GM21737 (cell line): Measurements from ENCODE around the gene GABRB2.

Source experiments
- ATAC-seq: cut with Tn5 transposase; IDR thresholded peaks from one replicate; pipeline ENCODE4 v1.9.1; 2021; ENCODE audit warnings: mild to moderate bottlenecking, moderate library complexity; ENCODE audit not compliant: unreplicated experiment

The GABRB2 gene

DNA sequence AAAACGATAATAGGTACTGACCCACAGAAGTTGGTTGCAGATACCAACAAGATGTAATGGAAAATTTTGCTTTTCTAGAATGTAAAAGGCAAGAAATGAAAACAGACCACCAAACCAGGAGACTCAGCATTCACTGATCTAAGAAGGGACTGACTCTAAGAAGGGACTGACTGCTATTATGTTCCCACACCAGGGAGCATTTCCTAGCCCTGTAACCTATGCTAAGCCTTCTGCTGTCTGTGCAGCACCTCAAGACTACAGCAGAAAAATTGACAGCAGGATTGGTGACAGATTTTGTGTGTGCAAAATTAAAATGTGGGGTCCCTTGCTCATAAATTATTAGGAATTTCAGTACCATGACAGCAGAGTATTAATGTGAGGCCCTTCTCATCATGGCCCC lies 154.8 kb downstream of the GABRB2 start:
- no peak for ATAC-seq

DNA sequence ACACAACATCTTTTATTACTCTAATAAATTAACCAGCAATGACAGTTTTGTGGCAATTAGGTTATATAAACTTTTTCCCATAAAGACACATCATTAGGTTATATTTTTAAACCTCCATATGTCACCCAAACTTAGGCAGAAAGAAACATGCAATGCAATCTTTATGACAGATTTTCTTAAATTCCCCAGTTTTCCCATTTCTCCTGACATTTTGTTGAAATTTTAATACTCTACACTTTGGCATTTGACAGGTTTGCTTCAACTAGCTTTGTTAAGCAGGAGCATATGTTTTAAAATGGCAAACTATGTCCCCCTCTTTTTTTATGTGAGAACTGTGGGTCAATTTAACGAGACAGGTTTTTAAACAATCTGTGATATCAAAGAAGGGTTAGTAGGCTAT lies 155.5 kb downstream of the GABRB2 start:
- no peak for ATAC-seq

DNA sequence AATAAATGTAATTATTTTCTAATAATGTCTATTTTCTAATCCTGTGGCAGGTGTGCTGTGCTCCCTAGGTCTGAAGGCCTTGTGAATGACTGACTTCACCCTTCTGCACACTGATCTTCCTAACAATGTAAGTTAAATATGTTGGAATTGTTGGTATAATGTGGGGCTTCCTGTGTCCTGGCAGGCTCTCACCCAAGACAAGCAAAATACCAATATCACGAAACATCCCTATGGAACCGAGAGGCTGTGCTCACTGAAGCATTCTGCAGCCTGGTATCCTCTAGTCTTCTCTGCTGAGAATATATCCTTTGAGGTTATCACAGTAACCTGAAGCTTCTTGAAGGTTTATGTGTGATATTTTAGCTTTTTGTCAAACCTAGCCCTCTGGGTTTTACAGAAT lies 159.4 kb downstream of the GABRB2 start:
- no peak for ATAC-seq

DNA sequence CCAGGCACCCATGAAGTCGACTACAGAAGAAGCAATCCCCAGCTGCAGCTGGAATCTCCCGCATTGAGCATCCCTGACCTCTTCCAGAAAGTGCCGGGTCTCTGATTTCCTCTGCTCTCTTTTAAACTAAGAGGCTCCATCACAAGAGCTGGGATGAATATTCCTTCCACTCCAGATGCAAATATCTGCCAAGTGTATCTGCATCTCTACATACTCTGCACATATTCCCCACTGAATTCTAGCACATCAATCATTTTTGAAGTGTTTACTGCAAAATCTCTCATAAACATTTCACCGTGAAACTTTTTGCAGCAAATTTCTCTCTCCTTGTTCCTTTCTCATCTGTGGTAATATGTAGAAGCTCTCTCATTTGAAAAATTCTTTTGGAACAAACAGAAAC lies 161.5 kb downstream of the GABRB2 start:
- ATAC-seq: no peak

DNA sequence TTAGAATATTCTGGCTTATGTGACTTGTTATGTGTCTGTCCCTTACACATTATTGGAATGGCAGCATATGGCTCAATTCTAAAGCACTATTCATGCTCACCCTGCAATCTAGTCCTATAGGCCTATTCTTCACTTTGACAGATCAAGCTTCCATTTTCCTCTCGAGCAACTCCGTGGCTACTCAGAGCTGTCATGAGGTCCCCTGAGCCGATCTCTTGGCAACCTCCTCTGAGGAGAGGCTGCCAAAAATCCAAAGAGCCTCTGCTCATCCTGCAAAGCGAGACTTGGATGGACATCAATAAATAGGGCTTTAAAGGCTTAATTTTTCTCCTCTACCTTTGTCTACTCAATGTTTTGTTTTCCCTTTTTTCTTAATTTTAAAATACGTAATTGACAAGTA lies 163.8 kb downstream of the GABRB2 start:
- no peak for ATAC-seq

DNA sequence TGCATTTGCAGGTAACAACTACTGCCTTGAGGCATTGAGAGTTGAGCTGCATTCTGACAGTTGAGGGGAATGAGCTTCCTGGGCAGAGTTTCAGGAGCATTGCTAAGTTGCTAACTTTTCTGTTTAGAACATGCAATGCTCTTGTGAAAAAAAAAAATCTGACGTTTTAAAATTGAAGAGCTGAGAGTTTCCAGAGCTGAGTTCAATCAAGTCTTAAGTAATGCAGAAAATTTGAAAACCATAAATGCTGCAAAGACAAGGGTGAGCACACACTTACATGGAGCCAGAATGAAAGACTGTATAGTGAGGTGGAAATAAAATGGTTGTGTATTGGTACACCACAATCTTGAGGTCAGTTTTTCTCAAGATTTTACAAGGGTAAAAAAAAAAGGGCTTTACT lies 166.0 kb downstream of the GABRB2 start:
- ATAC-seq: no peak

DNA sequence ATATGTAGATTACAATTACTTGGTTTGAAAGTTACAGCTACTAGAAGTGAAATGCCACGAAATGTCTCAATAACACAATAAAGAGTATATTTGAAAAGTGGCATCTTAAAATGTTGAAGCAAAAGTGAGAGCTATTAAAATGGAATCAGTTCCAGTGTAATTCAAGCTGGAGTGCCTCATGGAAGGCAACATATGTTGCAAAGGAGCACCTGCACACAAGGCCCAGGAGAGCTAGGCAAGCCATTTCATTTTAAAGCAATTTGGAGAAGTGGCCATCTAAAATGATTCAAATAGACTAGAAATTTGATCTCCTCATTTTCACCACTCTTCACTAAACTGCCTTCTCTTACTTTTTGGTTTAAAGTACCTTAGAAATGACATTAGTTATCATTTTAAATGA lies 167.8 kb downstream of the GABRB2 start:
- no peak for ATAC-seq

DNA sequence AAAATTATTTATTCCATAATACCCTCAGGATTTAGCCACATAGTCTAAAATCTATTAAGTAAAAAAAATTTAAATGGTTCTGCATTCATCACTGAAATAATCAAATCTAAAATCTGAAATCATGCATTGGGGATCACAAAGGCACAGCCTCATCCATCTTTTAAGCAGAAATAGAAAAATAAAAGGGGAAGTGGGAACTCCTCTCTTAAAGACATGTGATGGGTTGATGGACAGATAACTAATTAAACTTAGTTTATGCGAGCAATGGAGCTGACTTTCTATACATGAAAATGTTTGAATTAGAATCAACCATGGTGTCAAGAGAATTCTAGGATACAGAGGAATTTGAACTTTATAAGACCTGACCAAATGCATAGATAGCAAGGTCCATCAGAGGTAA lies 170.5 kb downstream of the GABRB2 start:
- ATAC-seq: no peak

DNA sequence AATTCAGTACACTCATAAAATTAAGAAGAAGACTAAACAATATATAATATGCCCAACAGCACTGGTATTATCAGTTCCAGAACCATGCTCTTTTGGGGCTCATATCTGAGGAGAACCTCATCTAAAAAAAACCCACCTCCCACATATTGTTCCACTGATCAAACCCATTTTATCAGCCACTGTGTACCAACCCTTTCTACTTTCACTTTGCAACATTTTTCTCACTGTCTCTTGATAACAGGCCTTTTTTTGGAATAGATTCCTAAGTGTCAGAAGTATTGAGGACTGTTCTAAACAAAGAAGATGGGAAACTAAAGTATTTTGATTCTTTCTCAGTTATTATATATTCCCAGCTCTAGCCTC lies 173.2 kb downstream of the GABRB2 start:
- no peak for ATAC-seq

DNA sequence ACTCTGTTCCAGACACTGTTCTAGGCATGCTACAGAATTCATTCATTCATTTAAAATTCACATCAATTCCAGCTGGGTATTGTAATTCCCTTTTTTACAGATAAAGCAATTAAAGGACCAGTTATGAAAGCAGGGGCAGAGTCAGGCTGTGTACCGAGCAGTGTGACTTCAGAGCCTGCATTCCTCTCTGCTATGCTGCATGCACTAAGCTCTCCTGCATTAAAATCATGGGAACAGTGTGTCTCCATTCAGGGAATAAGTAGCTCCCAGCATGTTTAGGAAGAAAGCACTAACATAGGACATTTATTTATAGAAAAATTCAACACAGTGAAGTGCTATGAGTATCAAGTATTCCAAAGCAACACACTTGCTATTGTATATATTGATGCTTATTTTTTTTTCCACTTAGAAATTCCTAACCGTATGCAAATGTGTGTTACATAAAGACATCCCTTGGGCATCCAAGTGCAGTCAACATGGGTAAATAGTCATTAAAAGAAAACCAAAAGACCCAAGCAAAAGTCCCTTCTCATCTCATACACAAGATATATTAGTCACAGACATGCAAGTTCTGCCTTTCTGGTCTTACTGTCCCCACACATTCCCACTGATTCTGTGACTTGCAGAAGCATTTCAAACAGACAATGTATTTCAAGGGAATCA lies 173.7 kb downstream of the GABRB2 start:
- no peak for ATAC-seq

DNA sequence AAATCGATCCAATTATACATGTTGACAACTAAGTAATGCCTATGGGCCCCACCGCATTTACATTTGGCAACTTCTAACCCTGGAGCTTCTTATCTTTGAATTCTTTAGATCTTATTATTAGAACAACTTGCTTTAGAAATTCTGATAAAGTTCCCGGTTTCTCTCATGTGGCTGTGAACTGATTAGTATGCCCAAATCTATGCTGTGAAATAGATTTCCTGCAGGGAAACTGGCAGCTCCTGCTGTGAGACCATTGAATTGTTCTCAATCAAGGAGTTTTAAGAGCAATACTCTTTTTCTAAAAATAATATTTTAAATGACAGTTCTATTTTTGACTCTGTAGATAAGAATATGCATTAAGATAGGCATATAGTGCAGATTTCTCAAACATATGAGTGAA lies 177.5 kb downstream of the GABRB2 start:
- no peak for ATAC-seq

DNA sequence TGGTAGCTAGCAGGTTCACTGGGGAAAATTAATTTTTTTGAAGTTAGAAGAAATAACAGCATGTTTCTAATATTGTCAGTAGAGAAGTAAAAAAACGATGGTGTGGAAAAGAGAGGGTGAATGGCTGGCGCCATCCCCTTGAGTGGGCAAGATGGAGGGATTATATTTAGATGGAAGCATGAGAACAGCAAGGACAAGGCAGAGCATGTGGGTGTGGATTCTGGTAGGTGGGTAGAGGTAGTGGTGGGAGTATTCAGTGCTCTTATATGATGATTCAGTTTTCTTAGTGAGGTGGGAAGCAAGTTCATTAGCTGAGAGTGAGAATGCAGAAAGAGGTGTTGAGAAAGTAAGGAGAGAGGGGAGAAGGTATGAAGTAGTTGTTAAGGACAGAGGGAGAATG lies 188.1 kb downstream of the GABRB2 start:
- ATAC-seq: no peak

DNA sequence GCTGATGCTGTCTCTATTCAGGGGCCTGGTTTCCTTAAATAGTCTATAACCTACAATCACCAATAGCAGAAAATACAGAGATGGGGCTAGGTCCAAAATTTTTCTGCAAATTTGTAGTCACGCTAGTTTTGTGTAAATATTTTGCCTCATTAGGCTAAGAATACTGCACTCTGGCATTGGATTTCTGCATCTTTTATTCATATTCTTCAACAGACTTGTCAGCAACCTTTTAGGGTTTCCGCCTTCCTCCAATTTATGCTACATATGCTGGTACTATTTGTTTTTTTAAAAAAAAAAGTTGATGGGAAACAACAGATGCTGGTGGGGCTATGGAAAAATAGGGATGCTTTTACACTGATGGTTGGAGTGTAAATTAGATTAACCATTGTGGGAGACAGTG lies 202.3 kb downstream of the GABRB2 start:
- no peak for ATAC-seq

DNA sequence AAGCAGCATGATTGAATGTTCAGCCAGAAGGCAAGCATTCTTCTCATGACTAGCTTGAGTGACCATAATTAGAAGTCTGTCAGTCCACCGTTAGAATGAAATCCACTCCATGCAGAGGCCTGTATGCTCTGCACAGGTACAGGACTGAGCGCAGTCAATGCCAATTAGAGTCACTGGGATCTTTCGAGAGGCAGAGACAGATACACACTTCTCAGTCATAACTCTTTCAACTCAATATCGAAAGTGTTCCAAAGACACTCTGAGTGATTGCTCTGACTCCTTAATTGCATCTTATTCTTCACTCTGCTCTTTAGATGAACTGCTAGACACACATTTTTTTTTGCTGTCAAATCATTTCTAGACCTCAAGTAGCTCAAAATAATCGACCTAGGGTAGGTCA lies 203.6 kb downstream of the GABRB2 start:
- ATAC-seq: no peak

DNA sequence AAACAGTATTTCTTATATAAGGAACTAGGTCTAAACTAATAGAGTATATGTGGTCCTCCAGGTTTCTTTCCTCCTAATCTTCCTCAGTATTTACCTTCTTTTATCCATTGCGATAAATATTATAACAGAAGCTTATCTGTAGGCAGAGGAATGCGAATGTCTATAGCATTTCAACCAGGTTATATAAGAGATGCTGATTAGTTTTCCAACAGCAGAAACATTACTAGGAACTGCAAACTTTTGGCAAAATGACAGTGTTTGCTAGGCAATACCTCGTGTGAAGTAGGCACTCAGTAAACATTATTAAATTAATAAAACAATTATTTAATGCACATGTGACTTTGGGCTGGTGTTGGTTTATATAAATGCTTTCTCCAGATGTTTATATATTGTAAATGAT lies 206.5 kb downstream of the GABRB2 start:
- ATAC-seq: no peak

DNA sequence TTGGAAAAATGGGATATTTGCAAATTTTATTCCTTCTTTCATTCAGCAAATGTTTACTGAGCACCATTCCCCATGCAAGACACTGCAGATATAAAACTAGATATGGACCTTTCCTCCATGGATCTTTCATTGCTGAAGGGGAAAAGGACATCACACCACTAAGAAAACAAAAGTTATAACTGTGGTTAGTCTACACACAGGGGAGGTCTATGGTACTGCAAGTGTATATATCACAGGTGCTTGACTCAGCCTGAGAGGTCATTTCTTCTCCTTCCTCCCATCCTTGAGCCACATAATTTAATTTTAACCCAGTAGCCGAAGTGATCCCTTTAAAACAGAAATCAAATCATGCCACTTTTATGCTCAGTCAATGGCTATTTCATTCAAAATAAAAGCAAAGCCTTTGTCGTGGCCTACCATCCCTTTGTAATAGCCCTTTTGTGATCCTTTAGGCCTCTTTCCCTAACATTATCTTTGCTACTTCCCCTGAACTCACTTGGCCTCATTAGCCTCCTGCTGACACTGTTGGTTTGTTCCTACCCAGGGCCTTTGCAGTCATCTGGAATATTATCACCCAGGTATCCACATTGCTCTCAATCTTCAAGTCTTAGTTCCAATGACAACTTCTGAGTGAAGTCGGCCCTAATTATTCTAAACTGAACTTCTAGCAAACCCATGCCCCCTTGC lies 213.2 kb downstream of the GABRB2 start:
- no peak for ATAC-seq

DNA sequence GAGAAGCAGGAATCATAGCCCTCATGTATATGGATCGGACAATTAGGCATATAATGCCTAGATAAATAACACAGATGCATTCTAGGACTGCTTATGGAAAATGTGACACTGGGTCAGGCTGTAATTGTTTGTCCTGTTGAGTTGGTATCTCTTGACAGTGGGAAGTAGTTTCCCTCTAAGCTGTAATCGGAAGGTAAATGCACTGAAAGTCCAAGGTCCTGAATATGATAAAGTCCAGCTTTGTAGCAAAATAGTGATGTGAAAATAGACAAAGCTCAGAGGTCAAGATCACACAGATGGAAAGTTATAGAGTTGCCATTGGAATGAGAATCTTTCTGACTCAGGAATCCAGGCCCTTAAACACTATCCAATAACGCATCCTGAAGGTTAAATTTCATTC lies 214.2 kb downstream of the GABRB2 start:
- no peak for ATAC-seq

DNA sequence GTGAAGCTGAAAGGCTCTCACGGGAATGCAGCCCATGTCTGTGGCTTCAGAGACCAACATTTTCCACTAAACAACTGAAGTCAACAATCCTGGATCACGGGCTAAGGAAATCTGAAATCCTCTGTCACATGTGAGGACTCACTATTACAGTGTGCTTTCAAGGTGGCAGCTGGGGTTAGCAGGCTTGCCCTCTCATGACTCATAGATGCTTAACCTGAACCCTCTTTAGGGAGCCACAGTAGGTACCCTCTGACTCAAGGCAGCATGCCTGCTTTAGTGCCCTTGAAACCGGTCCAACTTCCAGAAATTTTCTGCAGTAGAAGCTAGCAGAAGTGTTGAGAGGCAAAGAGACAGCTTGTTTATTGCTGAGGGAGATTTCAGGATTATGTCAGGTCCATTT lies 232.5 kb downstream of the GABRB2 start:
- ATAC-seq: no peak

DNA sequence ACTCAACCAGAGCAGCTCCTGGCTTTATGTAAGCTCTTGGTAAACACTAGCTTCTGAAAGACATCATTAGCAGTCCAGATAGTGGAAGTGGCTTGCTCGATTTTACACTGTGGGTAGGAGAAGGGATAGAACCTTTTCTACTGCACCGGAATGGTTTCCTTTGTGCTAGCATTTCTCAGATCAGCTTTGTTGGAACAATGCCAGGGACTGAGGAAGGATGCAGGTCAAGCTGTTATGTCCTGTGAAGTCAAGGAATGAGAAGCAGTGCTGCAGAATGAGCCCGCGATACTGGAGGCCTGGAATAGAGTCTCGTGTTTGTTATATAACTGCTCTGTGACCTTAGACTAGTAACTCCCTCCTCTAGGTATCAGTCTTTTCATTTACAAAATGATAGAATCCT lies 233.6 kb downstream of the GABRB2 start:
- no peak for ATAC-seq

DNA sequence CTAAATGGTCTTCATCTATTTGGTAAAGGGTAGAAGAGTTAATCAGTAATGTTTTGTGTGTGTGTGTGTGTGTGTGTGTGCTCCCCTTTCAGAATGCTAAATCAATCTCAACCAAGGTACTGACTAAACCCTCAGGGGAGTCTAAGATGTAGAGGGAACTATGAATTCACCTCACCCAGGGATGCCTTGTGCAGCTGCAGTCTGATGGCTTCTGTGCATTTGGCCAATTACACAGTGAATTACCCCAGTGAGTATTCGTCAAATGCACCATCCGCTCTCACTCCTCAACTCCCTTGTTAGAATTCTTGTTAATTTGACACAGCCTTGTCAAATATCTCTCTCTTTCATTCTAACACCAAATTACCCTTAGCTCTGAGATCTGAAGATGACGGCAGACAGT lies 234.6 kb downstream of the GABRB2 start:
- peak; percentile 50 for ATAC-seq

DNA sequence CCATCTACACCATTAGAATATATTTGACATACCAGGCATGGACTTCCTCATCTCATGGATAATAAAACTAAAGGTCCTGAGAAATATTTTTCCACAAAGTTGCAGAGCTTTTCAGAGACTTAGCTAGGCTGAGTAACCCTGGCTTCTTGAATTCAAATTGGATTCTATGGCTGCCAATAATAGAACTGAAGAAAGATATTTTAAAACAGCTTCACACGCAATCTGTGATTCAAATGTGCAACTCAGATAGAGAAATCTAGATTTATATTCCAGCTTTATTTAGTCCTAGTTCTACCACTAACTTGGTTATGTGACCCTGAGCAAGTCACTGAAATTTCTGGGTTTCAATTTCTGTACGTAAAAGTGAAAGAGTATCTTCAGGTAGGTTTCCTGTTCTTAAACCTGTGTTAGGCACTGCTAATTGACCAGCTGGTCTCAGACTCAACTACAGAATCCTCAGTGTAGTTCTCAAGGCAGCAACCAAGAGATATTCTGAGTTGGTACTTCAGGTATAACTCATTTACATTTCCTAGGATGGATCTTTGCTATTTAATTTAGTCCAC lies 235.3 kb downstream of the GABRB2 start:
- peak; percentile 88 for ATAC-seq

DNA sequence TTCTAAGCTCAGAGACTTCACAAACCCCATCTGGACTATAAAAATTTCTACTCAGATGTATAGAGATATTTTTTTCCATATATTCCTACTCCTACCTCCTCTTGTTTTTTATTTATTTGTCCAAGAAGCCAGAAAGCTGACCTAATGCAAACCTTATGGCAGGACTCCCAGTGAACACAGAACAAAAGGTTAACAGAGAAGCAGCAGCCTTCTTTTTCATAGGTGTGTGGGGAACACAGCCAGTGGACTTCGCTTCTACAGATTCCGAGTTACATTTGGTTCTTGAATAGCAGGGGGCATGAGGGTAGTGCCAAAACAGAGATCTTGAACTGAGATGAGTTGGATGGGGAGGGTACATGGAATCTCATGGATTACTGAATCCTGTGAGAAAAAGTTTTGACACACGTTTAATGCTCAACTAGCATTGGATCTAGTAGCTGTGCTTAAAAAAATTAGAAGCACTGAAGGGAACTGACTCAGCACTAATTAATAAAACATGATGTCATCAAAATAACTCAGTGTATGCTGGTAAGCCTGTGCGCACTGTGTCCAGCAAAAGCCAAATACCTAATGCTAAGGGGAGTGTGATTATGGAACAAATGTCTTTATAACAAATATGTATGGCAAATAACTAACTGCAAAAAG lies 240.1 kb downstream of the GABRB2 start:
- ATAC-seq: no peak
